Left ventricle myocardium inferior (tissue), 1 donor: Measurements from ENCODE around the gene BMPR1A. TPM values are rescaled to one million over a fixed set of nuclear protein-coding genes. Genes with fewer than 3 reads are reported as not detected.

Source experiments
- DNase-seq: peaks from one replicate; pipeline ENCODE4 v3.0.0-alpha.2; 2020
- H3K27ac ChIP-seq: fragments of 200-600 bp; replicated peaks from 2 replicates; pipeline ENCODE4 v1.8.0; 2021
- H3K27me3 ChIP-seq: fragments of 200-600 bp; 2 replicates; pipeline ENCODE4 v1.8.0; 2021; ENCODE audit warnings: low read depth
- H3K36me3 ChIP-seq: fragments of 200-600 bp; 2 replicates; pipeline ENCODE4 v1.8.0; 2021
- H3K4me1 ChIP-seq: fragments of 200-600 bp; 2 replicates; pipeline ENCODE4 v1.8.0; 2021
- H3K4me3 ChIP-seq: fragments of 200-600 bp; 2 replicates; pipeline ENCODE4 v1.8.0; 2021; ENCODE audit warnings: mild to moderate bottlenecking, moderate library complexity
- H3K9me3 ChIP-seq: fragments of 200-600 bp; replicated peaks from 2 replicates; pipeline ENCODE4 v1.8.0; 2021
- CTCF ChIP-seq: fragments of 200-600 bp; IDR thresholded peaks from 2 replicates; pipeline ENCODE4 v1.8.0; 2021; ENCODE audit warnings: antibody characterized with exemption, mild to moderate bottlenecking, borderline replicate concordance
- intact Hi-C: fragments of 100-400 bp; cut with micrococcal nuclease; formaldehyde crosslinking; loops from one replicate; pipeline ENCODE4 v1.11.0; 2022
- total RNA-seq: library from RNA; stranded (reverse); fragmentation: NEBNext Ultra II Directional; extraction: Animal tissue kit (Norgen Biotek cat#: 25700); gene quantifications from one replicate; pipeline ENCODE4 v1.2.1, GENCODE V29; 2021
- donor health status: DM: no; HTN: yes; CAD: no; lungs with severe emphysema.

BMPR1A gene
- total RNA-seq, 1 donor from 2014 or later = 43.8 TPM

- Histone ChIP-seq H3K4me1 (peaks cover 62% of the 10 kb centered on the region), H3K27me3 (peaks cover 10% of the 10 kb centered on the region), H3K9me3 (no peaks in the 10 kb centered on the region), H3K4me3 (no peak overlapping the region), H3K36me3 (no peaks in the 10 kb centered on the region), H3K27ac (no peak overlapping the region)
- DNase-seq = no peak
- intact Hi-C loops = no loop called here
- TF ChIP-seq CTCF = no peak
These were observed 34.0 kb downstream of the BMPR1A start for GRCh38 chr10:86790394-86790793.

DNA sequence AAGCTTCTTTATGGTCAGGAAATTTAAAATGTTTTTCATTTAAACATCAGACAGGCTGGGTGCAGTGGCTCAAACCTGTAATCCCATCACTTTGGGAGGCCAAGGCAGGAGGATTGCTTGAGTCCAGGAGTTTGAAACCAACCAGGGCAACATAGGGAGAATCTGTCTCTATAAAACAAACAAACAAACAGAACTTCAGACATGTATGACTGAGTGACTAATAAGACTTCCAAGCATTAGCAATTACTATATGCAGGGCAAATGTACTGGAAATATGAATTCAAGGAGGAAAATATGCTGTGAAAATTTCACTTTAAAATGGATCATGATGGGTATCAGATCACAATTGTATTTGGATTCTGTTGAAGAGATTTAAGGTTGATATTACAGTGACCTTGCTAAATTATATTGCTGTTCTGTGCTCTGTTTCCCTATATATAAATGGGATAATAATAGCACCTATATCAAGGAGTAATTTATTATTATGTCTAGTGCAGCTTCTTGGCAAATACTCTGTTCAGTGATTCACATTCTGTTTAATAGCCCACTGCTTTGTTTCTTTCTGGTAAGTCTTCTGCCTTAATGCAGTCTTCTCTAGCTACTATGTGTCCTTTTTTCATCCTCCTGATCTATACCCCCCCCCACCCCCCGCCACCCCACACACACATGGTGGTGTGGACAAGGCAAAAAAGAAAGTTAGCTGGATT lies 36.2 kb downstream of the BMPR1A start:
- no peak for DNase-seq
- Histone ChIP-seq H3K9me3 (no peaks in the 10 kb centered on the region), H3K36me3 (no peaks in the 10 kb centered on the region), H3K4me1 (peaks cover 49% of the 10 kb centered on the region), H3K4me3 (no peak overlapping the region), H3K27ac (no peak overlapping the region), H3K27me3 (peaks cover 13% of the 10 kb centered on the region)
- TF ChIP-seq CTCF = no peak
- intact Hi-C loops = no loop called here

DNA sequence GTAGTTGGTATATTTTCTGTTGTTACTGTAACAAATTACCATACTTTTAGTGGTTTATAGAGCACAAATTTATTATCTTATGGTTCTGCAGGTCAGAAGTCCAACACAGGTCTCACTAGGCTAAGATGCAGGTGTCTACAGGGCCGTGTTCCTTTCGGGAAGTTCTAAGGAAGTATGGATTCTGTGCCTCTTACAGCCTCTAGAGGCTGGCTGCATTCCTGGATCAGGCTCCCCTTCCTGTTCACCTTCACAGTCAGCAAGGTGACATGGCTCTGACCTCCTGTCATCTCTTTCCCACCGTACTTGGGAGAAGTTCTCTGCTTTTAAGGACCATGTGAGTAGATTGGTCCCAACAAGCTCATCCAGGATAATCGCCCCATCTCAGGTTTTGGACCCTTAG lies 37.3 kb downstream of the BMPR1A start:
- Histone ChIP-seq H3K9me3 (no peaks in the 10 kb centered on the region), H3K27ac (no peak overlapping the region), H3K4me1 (peaks cover 53% of the 10 kb centered on the region), H3K27me3 (peaks cover 5% of the 10 kb centered on the region), H3K36me3 (no peaks in the 10 kb centered on the region), H3K4me3 (no peak overlapping the region)
- no peak for TF ChIP-seq CTCF
- DNase-seq = no peak
- intact Hi-C loops = no loop called here

DNA sequence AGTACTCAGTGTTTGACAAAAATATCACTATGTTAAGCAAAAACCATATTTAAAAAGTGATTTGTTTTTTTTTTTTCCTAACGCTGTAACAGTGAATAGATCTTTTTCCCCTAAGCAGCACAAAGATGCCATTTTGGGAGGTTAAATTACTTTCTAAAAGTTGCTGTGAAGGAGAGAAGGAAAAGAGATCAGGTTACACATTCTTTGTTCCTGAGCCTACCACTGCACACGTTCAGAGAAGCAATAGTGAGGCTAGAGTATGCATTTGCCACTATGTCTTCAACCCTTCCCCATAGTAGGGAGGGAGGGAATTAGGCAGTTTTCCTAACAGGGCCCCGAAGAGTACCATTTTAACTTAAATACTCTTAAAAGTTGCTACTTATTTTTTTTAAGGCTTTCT lies 38.9 kb downstream of the BMPR1A start:
- H3K36me3 ChIP-seq = no peaks in the 10 kb centered on the region
- intact Hi-C loops = no loop called here
- no peak for TF ChIP-seq CTCF
- H3K9me3 ChIP-seq = no peaks in the 10 kb centered on the region
- DNase-seq = no peak
- no peak overlapping the region for H3K4me3 ChIP-seq
- peaks cover 5% of the 10 kb centered on the region for H3K27me3 ChIP-seq
- peak overlapping the region; percentile 15 for H3K27ac ChIP-seq
- peaks cover 68% of the 10 kb centered on the region for H3K4me1 ChIP-seq

DNA sequence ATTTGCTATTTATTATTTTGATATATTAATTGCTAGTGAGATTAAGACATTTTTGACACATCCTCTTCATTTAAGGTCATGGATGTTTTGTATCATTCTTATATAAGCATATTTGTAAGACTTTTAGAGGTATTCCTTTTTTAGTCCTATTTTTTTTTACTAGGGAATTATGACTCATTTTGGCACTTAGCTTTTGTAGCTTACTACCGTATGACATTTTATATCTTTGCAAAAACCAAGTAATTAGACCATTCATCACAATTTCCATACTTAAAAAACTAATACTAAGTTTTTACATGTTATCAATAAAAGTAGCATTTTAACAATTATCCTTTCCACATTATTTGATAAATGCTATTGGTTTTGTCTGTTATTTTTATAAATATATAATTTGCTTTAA lies 41.6 kb downstream of the BMPR1A start:
- intact Hi-C loops = no loop called here
- Histone ChIP-seq H3K36me3 (no peaks in the 10 kb centered on the region), H3K27me3 (peaks cover 13% of the 10 kb centered on the region), H3K4me1 (peaks cover 74% of the 10 kb centered on the region), H3K27ac (no peak overlapping the region), H3K4me3 (no peak overlapping the region), H3K9me3 (no peaks in the 10 kb centered on the region)
- TF ChIP-seq CTCF = no peak
- no peak for DNase-seq
